SU-DHL-6 (cell line): ENCODE results near the gene ZCCHC17.

Experiments used
- H2AFZ ChIP-seq: fragments of 200-600 bp; sonication (generic); 2 replicates; pipeline ENCODE4 v1.6.1; 2014; ENCODE audit warnings: low read depth, mild to moderate bottlenecking, moderate library complexity, mixed read lengths, antibody characterized with exemption, low read length; ENCODE audit not compliant: severe bottlenecking
- H3F3A ChIP-seq: fragments of 200-600 bp; shearing (Covaris generic); 2 replicates; pipeline ENCODE4 v1.6.0; 2016; ENCODE audit warnings: antibody characterized with exemption, mild to moderate bottlenecking; ENCODE audit not compliant: insufficient read depth
- H3K27ac ChIP-seq: fragments of 200-600 bp; sonication (generic); 2 replicates; pipeline ENCODE4 v1.5.1; 2016; ENCODE audit warnings: low read depth, mild to moderate bottlenecking, low read length, moderate library complexity, mixed read lengths
- H3K27me3 ChIP-seq: fragments of 200-600 bp; sonication (generic), shearing (Covaris generic); 2 replicates; pipeline ENCODE4 v1.6.0; 2014; ENCODE audit warnings: mild to moderate bottlenecking, low read length
- H3K36me3 ChIP-seq: fragments of 200-600 bp; sonication (generic); 2 replicates; pipeline ENCODE4 v1.6.1; 2014; ENCODE audit warnings: mild to moderate bottlenecking, low read length, mixed read lengths
- H3K4me2 ChIP-seq: fragments of 300-600, 200-600 bp; shearing (Covaris generic), sonication (generic); 2 replicates; pipeline ENCODE4 v1.6.0; 2014; ENCODE audit warnings: low read length, low read depth, mild to moderate bottlenecking; ENCODE audit not compliant: poor library complexity, severe bottlenecking
- H3K4me3 ChIP-seq: fragments of 200-600 bp; sonication (generic); 2 replicates; pipeline ENCODE4 v1.5.1; 2014; ENCODE audit warnings: antibody characterized with exemption, low read length, mild to moderate bottlenecking, mixed read lengths; ENCODE audit not compliant: insufficient read depth, poor library complexity, severe bottlenecking
- H3K79me2 ChIP-seq: fragments of 200-600 bp; sonication (generic); 2 replicates; pipeline ENCODE4 v1.6.1; 2014; ENCODE audit warnings: mild to moderate bottlenecking, low read length, moderate library complexity; ENCODE audit not compliant: insufficient read depth
- H3K9ac ChIP-seq: fragments of 200-600 bp; sonication (generic); 2 replicates; pipeline ENCODE4 v1.7.0; 2014; ENCODE audit warnings: mild to moderate bottlenecking, low read length
- H3K9me2 ChIP-seq: fragments of 200-600 bp; sonication (generic); replicated peaks from 2 replicates; pipeline ENCODE4 v1.6.1; 2014; ENCODE audit warnings: low read length; ENCODE audit not compliant: insufficient read depth
- H3K9me3 ChIP-seq: fragments of 200-600 bp; sonication (generic); 2 replicates; pipeline ENCODE4 v1.6.1; 2014; ENCODE audit warnings: low read length, mixed read lengths; ENCODE audit not compliant: insufficient read depth
- H4K20me1 ChIP-seq: fragments of 200-600 bp; sonication (generic); 2 replicates; pipeline ENCODE4 v1.6.1; 2014; ENCODE audit warnings: low read depth, mild to moderate bottlenecking, antibody characterized with exemption, low read length, moderate library complexity, mixed read lengths
- EZH2phosphoT487 ChIP-seq: fragments of 200-600 bp; sonication (generic), shearing (Covaris generic); conservative IDR thresholded peaks from 2 replicates; pipeline ENCODE4 v1.6.1; 2018; ENCODE audit warnings: mild to moderate bottlenecking, antibody characterized with exemption, low read length, moderate library complexity, mixed read lengths
- TF ChIP-seq, protein P1 (sequence below): fragments of 200-600 bp; sonication (generic); IDR thresholded peaks from one replicate; pipeline ENCODE4 v1.5.1; 2017; ENCODE audit warnings: antibody characterized with exemption, mild to moderate bottlenecking, low read length, moderate library complexity; ENCODE audit not compliant: insufficient read depth, poor library complexity, severe bottlenecking

The ZCCHC17 gene

DNA sequence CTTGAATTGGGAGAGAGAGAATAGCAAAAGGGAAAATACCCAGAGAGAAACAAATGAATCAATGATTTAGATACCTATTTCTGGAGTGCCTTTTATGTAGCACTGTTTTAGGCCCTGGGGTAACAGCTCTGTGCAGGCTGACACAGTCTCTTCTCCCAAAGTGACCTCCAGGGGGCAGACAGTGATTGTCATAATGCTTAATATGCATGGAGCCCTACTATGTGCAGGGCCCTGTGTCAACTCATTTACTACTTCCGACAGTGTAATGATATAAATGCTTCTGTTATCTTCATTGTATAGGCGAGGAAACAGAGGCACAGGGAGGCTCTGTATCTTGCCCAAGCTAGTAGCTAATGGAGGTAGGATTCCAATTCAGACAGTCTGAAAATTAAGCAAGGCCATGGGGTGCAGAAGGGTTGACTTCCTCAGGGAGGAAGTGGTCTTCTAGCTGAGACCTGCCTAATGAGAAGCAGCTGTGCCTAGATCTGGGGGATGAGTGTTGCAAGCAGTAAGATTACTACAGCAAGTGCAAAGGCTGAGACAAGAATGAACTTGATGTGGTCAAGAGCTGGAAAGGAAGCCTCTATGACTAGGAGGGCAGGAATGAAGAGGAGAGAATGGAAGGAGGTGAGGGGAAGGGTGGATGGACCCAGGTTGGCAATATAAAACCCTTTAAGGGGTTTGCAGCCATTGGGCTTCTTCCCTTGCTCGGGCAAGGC is 100.0 kb downstream of the ZCCHC17 start:
- Histone ChIP-seq H3K36me3 (no peaks in the 10 kb centered on the region), H3K9me2 (no peaks in the 10 kb centered on the region), H2AFZ (no peak overlapping the region), H4K20me1 (no peaks in the 10 kb centered on the region), H3K27me3 (no peaks in the 10 kb centered on the region), H3K4me2 (no peak overlapping the region), H3K79me2 (no peaks in the 10 kb centered on the region), H3K4me3 (no peak overlapping the region), H3K9ac (no peak overlapping the region), H3K27ac (no peak overlapping the region), H3K9me3 (no peaks in the 10 kb centered on the region), H3F3A (no peaks in the 10 kb centered on the region; the same call in none of the 2 replicates)
- TF ChIP-seq, protein P1, sequence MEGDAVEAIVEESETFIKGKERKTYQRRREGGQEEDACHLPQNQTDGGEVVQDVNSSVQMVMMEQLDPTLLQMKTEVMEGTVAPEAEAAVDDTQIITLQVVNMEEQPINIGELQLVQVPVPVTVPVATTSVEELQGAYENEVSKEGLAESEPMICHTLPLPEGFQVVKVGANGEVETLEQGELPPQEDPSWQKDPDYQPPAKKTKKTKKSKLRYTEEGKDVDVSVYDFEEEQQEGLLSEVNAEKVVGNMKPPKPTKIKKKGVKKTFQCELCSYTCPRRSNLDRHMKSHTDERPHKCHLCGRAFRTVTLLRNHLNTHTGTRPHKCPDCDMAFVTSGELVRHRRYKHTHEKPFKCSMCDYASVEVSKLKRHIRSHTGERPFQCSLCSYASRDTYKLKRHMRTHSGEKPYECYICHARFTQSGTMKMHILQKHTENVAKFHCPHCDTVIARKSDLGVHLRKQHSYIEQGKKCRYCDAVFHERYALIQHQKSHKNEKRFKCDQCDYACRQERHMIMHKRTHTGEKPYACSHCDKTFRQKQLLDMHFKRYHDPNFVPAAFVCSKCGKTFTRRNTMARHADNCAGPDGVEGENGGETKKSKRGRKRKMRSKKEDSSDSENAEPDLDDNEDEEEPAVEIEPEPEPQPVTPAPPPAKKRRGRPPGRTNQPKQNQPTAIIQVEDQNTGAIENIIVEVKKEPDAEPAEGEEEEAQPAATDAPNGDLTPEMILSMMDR, result peak; percentile 40
- no peak for TF ChIP-seq EZH2phosphoT487

DNA sequence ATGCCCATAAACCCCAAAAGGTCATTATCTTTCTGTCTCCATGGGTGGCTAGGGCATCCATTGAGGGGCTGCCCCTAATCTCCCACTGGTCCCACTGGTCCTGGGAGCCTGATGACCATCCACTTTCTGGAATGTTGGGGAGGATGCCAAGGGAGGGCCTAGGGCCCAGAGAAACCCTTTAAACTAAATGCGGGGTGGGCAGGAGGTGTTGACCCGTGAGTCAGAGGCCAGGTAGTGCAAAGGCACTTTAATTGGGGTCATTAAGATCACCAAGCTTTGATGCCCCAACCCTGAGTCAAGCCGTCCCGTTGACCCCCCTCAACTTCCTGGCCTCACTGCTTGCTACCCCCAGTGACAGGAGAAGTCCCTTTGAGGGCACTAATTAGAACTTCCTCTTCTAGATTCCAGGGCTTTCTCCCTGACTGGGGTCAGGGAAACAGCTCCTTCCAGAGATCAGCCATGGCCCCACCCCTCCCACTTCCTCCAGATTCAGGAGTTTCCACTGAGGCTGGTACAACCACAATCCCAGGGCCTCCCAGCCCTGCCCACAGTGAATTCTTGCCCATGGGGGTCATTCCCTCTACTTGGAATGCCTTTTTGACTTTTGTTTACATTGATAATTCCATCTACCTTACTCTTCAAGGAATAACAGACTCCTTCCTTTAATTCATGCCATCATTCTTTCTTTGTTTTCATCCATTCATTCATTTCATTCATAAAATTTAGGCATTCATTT is 100.7 kb downstream of the ZCCHC17 start:
- H3F3A ChIP-seq, result no peaks in the 10 kb centered on the region; the same call in none of the 2 replicates
- H3K27ac ChIP-seq, result no peak overlapping the region
- no peak overlapping the region for H3K4me3 ChIP-seq
- H3K4me2 ChIP-seq, result no peak overlapping the region
- H3K9me2 ChIP-seq, result no peaks in the 10 kb centered on the region
- H3K79me2 ChIP-seq, result no peaks in the 10 kb centered on the region
- H3K9ac ChIP-seq, result no peak overlapping the region
- H3K27me3 ChIP-seq, result no peaks in the 10 kb centered on the region
- H2AFZ ChIP-seq, result no peak overlapping the region
- H3K36me3 ChIP-seq, result no peaks in the 10 kb centered on the region
- H3K9me3 ChIP-seq, result no peaks in the 10 kb centered on the region
- no peaks in the 10 kb centered on the region for H4K20me1 ChIP-seq
- TF ChIP-seq, protein P1, result no peak
- TF ChIP-seq EZH2phosphoT487, result no peak

DNA sequence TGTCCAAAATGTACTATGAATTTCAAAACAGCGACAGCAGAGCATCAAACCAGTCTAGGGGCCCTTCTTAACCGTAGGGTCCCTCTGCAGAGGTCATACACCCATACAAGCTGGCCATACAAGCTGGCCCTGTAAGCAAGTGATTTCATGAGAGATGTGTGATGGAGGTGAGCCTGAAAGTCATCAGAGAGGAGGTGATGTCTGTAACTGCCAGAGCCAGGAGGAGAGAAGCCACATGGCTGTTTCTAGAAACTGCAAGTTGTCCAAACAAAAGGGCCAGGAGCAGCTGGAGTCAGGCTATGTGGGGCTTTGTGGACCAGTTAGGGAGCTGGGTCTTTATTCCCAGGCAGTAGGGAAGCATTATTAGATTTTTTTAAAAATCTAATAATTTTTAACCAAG is 101.4 kb downstream of the ZCCHC17 start:
- H2AFZ ChIP-seq, result no peak overlapping the region
- no peaks in the 10 kb centered on the region for H3K36me3 ChIP-seq
- H3K4me3 ChIP-seq, result no peak overlapping the region

More for the DNA sequence above, 101.4 kb downstream of the ZCCHC17 start:
- H3K9me2 ChIP-seq, result no peaks in the 10 kb centered on the region
- no peak overlapping the region for H3K4me2 ChIP-seq
- TF ChIP-seq EZH2phosphoT487, result no peak
- TF ChIP-seq, protein P1, result no peak
- H3F3A ChIP-seq, result no peaks in the 10 kb centered on the region; the same call in none of the 2 replicates
- no peaks in the 10 kb centered on the region for H3K27me3 ChIP-seq
- no peak overlapping the region for H3K9ac ChIP-seq
- H3K27ac ChIP-seq, result no peak overlapping the region
- H3K79me2 ChIP-seq, result no peaks in the 10 kb centered on the region
- no peaks in the 10 kb centered on the region for H4K20me1 ChIP-seq
- no peaks in the 10 kb centered on the region for H3K9me3 ChIP-seq
